Activated CD8-positive, alpha-beta T cell treated with anti-CD3 and anti-CD28 coated beads for 36 hours (primary cell): ENCODE data around the gene JPH2. TPM values are rescaled to one million over a fixed set of nuclear protein-coding genes. Genes with fewer than 3 reads are reported as not detected.

Experiments
- ATAC-seq: fragments of 200-7000 bp; cut with Tn5 transposase; one replicate; pipeline ENCODE4 v1.10.0; 2021; ENCODE audit warnings: mild to moderate bottlenecking, moderate library complexity
- CTCF ChIA-PET: fragments of 350-600 bp; sonication (Branson Sonifier 250); formaldehyde crosslinking; loops from one replicate; lab custom pipeline; 2021; ENCODE audit warnings: antibody characterized with exemption; lab: Charles Lee
- POLR2A ChIA-PET: fragments of 350-600 bp; sonication (Branson Sonifier 250); formaldehyde crosslinking; loops from one replicate; lab custom pipeline; 2021; ENCODE audit warnings: antibody characterized with exemption; lab: Charles Lee
- DNase-seq: peaks from one replicate; pipeline ENCODE4 v3.0.0-alpha.2; 2020
- H3K27ac Mint-ChIP-seq: one replicate; pipeline ENCODE4 v1.8.0; 2021; ENCODE audit warnings: mild to moderate bottlenecking, mixed read lengths
- H3K27me3 Mint-ChIP-seq: one replicate; pipeline ENCODE4 v1.8.0; 2021; ENCODE audit warnings: mixed read lengths
- H3K36me3 Mint-ChIP-seq: one replicate; pipeline ENCODE4 v1.8.0; 2021; ENCODE audit warnings: low read depth, mixed read lengths
- H3K4me1 Mint-ChIP-seq: one replicate; pipeline ENCODE4 v1.8.0; 2021; ENCODE audit warnings: low read depth, mixed read lengths
- H3K4me3 Mint-ChIP-seq: one replicate; pipeline ENCODE4 v1.8.0; 2021; ENCODE audit warnings: mild to moderate bottlenecking, moderate library complexity, mixed read lengths
- H3K9me3 Mint-ChIP-seq: one replicate; pipeline ENCODE4 v1.8.0; 2021; ENCODE audit warnings: mixed read lengths
- CTCF ChIP-seq: fragments of 200-600 bp; IDR thresholded peaks from one replicate; pipeline ENCODE4 v1.8.0; 2022; ENCODE audit warnings: antibody characterized with exemption, mild to moderate bottlenecking
- intact Hi-C: fragments of 100-400 bp; cut with micrococcal nuclease; formaldehyde crosslinking; loops from one replicate; pipeline ENCODE4 v1.10.0; 2022
- total RNA-seq, 2 experiments: library from RNA; stranded (reverse); gene quantifications; one replicate each; pipeline ENCODE4 v1.2.3, GENCODE V29; 2021

Gene JPH2
- total RNA-seq, 2 experiments from 2014 or later, result 0.47 to 0.54 TPM

DNA sequence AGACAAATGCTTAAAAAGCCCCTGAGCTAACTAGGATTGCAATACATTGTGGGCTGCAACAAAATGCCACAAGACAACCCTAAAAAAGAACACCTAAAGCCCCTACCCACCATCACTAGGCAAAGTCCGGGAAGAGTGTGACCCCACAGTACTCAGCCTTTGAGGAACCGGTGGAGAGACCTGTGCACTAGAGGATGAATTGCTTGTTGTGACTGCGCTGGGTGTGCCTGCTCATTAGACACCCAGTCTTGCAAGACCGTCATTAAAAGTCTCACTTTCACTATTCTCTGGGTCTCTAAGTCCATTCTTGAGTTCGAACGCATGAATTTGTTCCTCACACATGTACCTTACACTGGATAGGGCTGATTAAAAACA lies 88.7 kb downstream of the JPH2 start:
- no peaks in the 10 kb centered on the region for H3K4me1 Mint-ChIP-seq
- intact Hi-C loops, result loop anchor here (10.0 kb wide), 1 partner anchor 563 kb away; no protein-coding TSS in a partner anchor
- H3K27me3 Mint-ChIP-seq, result peaks cover 31% of the 10 kb centered on the region
- no peaks in the 10 kb centered on the region for H3K36me3 Mint-ChIP-seq
- H3K4me3 Mint-ChIP-seq, result no peak overlapping the region
- POLR2A ChIA-PET, result no interaction called here
- CTCF ChIA-PET, result interaction anchor here (2.7 kb wide), 1 partner anchor 19 kb away, joined by 9 read pairs; no protein-coding TSS in a partner anchor
- no peak for TF ChIP-seq CTCF
- DNase-seq, result no peak
- no peak for ATAC-seq
- peaks cover 4% of the 10 kb centered on the region for H3K9me3 Mint-ChIP-seq
- H3K27ac Mint-ChIP-seq, result no peak overlapping the region

GRCh38 chr20:44097521-44098255 lies 89.3 kb downstream of the JPH2 start:
- intact Hi-C loops, result loop anchor here (10.0 kb wide), 1 partner anchor 563 kb away; no protein-coding TSS in a partner anchor
- Mint-ChIP-seq H3K4me3 (no peak overlapping the region), H3K4me1 (no peaks in the 10 kb centered on the region), H3K9me3 (peaks cover 4% of the 10 kb centered on the region), H3K27ac (no peak overlapping the region), H3K27me3 (peaks cover 30% of the 10 kb centered on the region), H3K36me3 (no peaks in the 10 kb centered on the region)
- DNase-seq, result no peak
- ChIA-PET POLR2A (no interaction called here), CTCF (interaction anchor here (1.1 to 1.7 kb wide), 2 partner anchors 19 to 41 kb away, joined by 4 read pairs; no protein-coding TSS in a partner anchor)
- no peak for TF ChIP-seq CTCF
- no peak for ATAC-seq

- intact Hi-C loops, result loop anchor here (10.0 kb wide), 1 partner anchor 561 kb away; no protein-coding TSS in a partner anchor
- ChIA-PET POLR2A (no interaction called here), CTCF (interaction anchor here (0.8 kb wide), 1 partner anchor 21 kb away, joined by 3 read pairs; no protein-coding TSS in a partner anchor)
- H3K4me3 Mint-ChIP-seq, result no peak overlapping the region
- no peaks in the 10 kb centered on the region for H3K4me1 Mint-ChIP-seq
- H3K27me3 Mint-ChIP-seq, result peaks cover 20% of the 10 kb centered on the region
- H3K36me3 Mint-ChIP-seq, result no peaks in the 10 kb centered on the region
- no peaks in the 10 kb centered on the region for H3K9me3 Mint-ChIP-seq
- TF ChIP-seq CTCF, result no peak
- no peak for DNase-seq
- H3K27ac Mint-ChIP-seq, result no peak overlapping the region
- ATAC-seq, result no peak
Measured at GRCh38 chr20:44095831-44096230, 91.2 kb downstream of the JPH2 start.

DNA sequence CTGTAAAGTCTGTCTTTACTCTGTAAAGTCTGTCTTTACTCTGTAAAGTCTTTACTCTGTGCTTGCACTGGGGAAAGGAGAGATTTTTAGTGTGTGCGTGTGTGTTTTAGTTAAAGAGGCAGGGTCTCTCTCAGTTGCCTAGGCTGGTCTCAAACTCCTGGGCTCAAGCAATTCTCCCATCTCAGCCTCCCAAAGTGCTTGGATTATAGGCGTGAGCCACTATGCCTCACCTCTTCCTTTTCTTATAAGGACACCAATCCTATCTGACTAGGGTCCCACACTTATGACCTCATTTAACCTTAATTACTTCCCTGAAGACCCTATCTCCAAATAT lies 93.8 kb downstream of the JPH2 start:
- intact Hi-C loops, result loop anchor here (10.0 kb wide), 1 partner anchor 558 kb away; no protein-coding TSS in a partner anchor
- H3K4me3 Mint-ChIP-seq, result no peak overlapping the region
- H3K36me3 Mint-ChIP-seq, result no peaks in the 10 kb centered on the region
- DNase-seq, result no peak
- no peak for ATAC-seq
- POLR2A ChIA-PET, result no interaction called here
- H3K9me3 Mint-ChIP-seq, result no peaks in the 10 kb centered on the region
- H3K4me1 Mint-ChIP-seq, result no peaks in the 10 kb centered on the region
- CTCF ChIA-PET, result no interaction called here
- TF ChIP-seq CTCF, result no peak
- H3K27me3 Mint-ChIP-seq, result peaks cover 10% of the 10 kb centered on the region
- H3K27ac Mint-ChIP-seq, result no peak overlapping the region
